A673 (cell line): ENCODE measurements around the gene SH3PXD2B.

Experiments used
- CTCF ChIP-seq: fragments of 300-800, 200-600 bp; sonication (generic); conservative IDR thresholded peaks from 2 replicates; pipeline ENCODE4 v1.5.1; 2017; ENCODE audit warnings: low read depth, mild to moderate bottlenecking, antibody characterized with exemption, low read length, moderate library complexity, mixed read lengths
- EZH2 ChIP-seq: fragments of 200-600 bp; sonication (generic); IDR thresholded peaks from 2 replicates; pipeline ENCODE4 v1.6.1; 2017; ENCODE audit warnings: borderline replicate concordance, low read depth, mild to moderate bottlenecking, mixed read lengths, antibody characterized with exemption, low read length; ENCODE audit not compliant: poor library complexity, severe bottlenecking

GRCh38 chr5:172501708-172502320, 47.5 kb upstream of the SH3PXD2B start:
- TF ChIP-seq CTCF (no peak), EZH2 (no peak)
